Pancreas (tissue), 10 donors: ENCODE results near the gene GJC3. TPM values are rescaled to one million over a fixed set of nuclear protein-coding genes. Genes with fewer than 3 reads are reported as not detected.
A peak's percentile ranks its signal among the peaks of the same experiment; 100 is the strongest.
"Not testable (repeated sequence)": the region's sequence is repeated elsewhere in the genome, so short reads cannot be mapped to it uniquely, and the experiment has no call there.

Source experiments
- ATAC-seq, 4 donors: fragments of 200-7000 bp; cut with Tn5 transposase; one replicate each; pipeline versions ENCODE4 v1.8.0 to v1.9.1; 2020; ENCODE audit warnings: mild to moderate bottlenecking in 4 of 4, moderate library complexity in 4 of 4
- DNase-seq, 6 donors: peaks; one replicate each; pipeline ENCODE4 v3.0.0-alpha.2; 2020
- FAIRE-seq: peaks from 2 replicates; lab custom pipeline; 2012; peaks lifted over from hg19 to GRCh38; lab: Jason Lieb, UNC
- H3K27ac ChIP-seq, 4 donors: fragments of 200-600 bp; sonication (generic); 1 replicate in 3 of 4; 2 replicates in 1 of 4; pipeline versions ENCODE4 v1.5.0 to v1.8.0; 2020
- H3K27me3 ChIP-seq, 4 donors: fragments of 200-600 bp; one replicate each; pipeline ENCODE4 v1.8.0; 2021
- H3K36me3 ChIP-seq, 3 donors: fragments of 200-600 bp; sonication (generic) in 1 of 3; one replicate each; pipeline versions ENCODE4 v1.5.0 to v1.8.0; 2020 to 2021
- H3K4me1 ChIP-seq, 3 donors: fragments of 200-600 bp; one replicate each; pipeline ENCODE4 v1.8.0; 2021
- H3K4me3 ChIP-seq, 4 donors: fragments of 200-600 bp; sonication (generic) in 2 of 4; one replicate each; pipeline versions ENCODE4 v1.5.0 to v1.8.0; 2020 to 2021
- H3K9me3 ChIP-seq, 4 donors: fragments of 200-600 bp; one replicate each; pipeline ENCODE4 v1.8.0; 2021
- CTCF ChIP-seq, 4 donors: fragments of 200-600 bp; sonication (generic) in 3 of 4; IDR thresholded peaks; one replicate each; pipeline versions ENCODE4 v1.5.0 to v1.8.0; 2021; ENCODE audit warnings: antibody characterized with exemption in 4 of 4
- WGBS, 2 donors: extraction: QIAGEN DNeasy Blood & Tissue Kit; methylation state at CpG; one replicate each; pipeline ENCODE4 v1.1.7; 2013; 5-methylcytosine and 5-hydroxymethylcytosine counted together
- intact Hi-C, 3 donors: fragments of 100-400 bp; cut with DNase I; formaldehyde crosslinking; loops; one replicate each; pipeline versions ENCODE4 v1.11.1 to v1.14.2; 2022
- polyA plus RNA-seq, 2 donors: library from polyadenylated mRNA; stranded (reverse); fragments of 200-250 nt; gene quantifications; one replicate each; pipeline ENCODE4 v1.2.3, GENCODE V29; 2013
- total RNA-seq, 6 donors: library from RNA; stranded (reverse); fragmentation: NEBNext Ultra II Directional in 4 of 6; extraction: Animal tissue kit (Norgen Biotek cat#: 25700) in 4 of 6; gene quantifications; one replicate each; pipeline versions ENCODE4 v1.2.1 to v1.2.4, GENCODE V29; 2021 to 2023
- donor health status: healthy with polysubstance abuse.
- donor health status: DM: no; HTN: no; CAD: no; lungs with moderate emphysema.
- donor health status: DM: no; HTN: no; CAD: no.
- donor health status: control.
- donor health status: control.
- donor health status: Bipolar disorder and iron deficiency.
- donor health status: DM: yes; HTN: yes; CAD: no.
- donor health status: DM: no; HTN: no; CAD: no.
- donor health status: DM: no; HTN: no; CAD: no.
- donor health status: DM: yes; HTN: yes; CAD: no.

Gene GJC3
- 1 to 10 TPM in 4 of 6 donors, under 1 TPM in 2; 0.37 to 8.7 (median 4.7) TPM for total RNA-seq
- polyA plus RNA-seq, result 1 to 10 TPM; 4.2 to 4.6 TPM

DNA sequence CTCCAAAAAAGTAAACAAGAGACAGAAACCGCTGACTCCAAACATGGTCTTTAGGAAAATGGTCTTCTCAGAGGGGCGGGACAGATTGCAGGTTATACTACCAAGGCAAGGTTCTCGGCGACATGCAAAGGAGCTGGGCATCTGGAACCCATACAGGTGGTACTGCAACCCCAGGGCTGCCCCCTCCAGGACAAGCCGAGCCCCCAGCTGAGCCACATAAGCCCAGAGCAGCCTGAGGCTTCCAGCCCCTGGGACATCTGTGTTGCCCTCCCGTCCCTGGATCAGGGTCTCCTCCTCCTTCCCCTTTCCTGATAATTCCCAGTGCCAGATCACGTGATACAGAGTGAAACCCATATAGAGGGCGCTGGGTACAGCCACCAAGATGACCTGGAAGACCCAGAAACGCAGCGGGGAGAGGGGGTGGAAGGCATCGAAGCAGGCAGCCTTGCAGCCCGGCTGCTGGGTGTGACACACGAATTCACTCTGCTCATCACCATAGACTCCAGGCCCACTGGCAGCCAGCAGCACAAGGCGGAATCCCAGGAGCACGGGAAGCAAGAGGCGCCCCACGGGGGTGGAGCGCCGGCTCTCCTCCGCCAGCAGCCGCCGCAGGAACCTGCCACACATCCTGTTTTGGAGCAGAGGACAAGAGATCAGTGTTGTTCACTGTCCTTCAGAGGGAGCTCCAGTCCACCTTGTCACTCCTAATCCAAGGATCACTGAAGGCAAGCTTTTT lies at the start of gene GJC3:
Gene GJC3, minus strand, starts transcription at position 627 of the 736 bp plus-strand sequence. Its CDS starts 0 bp downstream, at position 627.
- Histone ChIP-seq H3K9me3 (no peaks in the 10 kb centered on the region), H3K36me3 (no peaks in the 10 kb centered on the region), H3K4me3 (peak within 1 kb of the TSS in 1 of 4 donors; percentile 29), H3K27ac (no peak within 1 kb of the TSS), H3K27me3 (no peaks in the 10 kb centered on the region), H3K4me1 (no peaks in the 10 kb centered on the region)
- 35 to 40% methylated on average over 22 of the region's 22 CpGs for WGBS, 2 donors
- intact Hi-C loops, result loop anchor here in 1 of 3 donors (10.0 kb wide), 2 partner anchors 56 to 126 kb away; no protein-coding TSS in a partner anchor
- FAIRE-seq (no peak), ATAC-seq (peak; percentile 60 to 93 (median 90)), DNase-seq (peak in 5 of 6 donors; percentile 7 to 65 (median 19))
- no peak for TF ChIP-seq CTCF (IDR thresholded peaks at IDR 0.05)

GRCh38 chr7:99976626-99977025 lies 47.2 kb upstream of the GJC3 start:
- DNase-seq, result no peak
- TF ChIP-seq CTCF (IDR thresholded peaks at IDR 0.05), result no peak
- ATAC-seq, result no peak
- WGBS, 2 donors, result 64 to 76% methylated on average over 13 of the region's 13 CpGs
- no peak for FAIRE-seq
- Histone ChIP-seq H3K4me1 (peaks cover 0 to 11% (median 0%) of the 10 kb centered on the region in 3 donors), H3K27ac (peak overlapping the region in 1 of 4 donors; percentile 83), H3K27me3 (no peaks in the 10 kb centered on the region), H3K4me3 (no peak overlapping the region), H3K9me3 (no peaks in the 10 kb centered on the region), H3K36me3 (peaks cover 0 to under 1% (median 0%) of the 10 kb centered on the region in 3 donors)
- intact Hi-C loops, result no loop called here

DNA sequence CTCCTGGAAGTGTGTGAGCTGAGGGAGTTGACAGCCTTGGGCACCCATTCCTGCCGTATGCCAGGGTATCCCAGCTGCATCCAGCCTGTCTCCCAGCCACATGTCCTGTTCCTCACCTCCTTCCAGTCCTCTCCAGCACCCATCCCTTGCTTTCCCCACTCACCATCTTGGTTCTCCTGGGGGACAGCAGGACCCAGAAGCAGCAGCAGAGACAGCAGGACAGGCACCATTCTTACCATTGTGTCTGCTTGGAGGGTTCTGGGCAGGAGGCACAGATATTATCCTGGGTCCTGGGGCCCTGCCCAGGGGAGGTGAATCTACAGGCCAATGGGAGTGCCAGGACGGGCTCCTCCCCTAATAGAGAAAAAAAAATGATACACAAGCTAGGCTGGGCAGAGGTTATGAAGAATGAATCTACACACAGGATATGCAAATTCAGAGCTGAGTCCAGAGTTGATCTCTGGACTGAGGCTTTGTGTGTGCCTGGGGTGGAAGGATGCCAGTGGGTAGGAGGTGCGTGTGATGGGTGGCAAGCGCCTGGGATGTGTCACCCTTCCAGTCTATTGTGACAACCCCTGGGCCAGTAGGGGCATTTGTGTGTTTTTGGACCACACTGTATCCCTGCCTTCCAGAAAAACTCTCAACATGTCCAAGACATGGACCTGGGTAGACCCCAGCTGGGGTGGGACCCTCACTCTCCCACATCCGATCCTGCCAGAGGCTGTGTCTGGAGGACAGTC lies 46.5 kb upstream of the GJC3 start, which contains the start of gene AZGP1:
Gene AZGP1, minus strand, starts transcription at position 250 of the 740 bp plus-strand sequence. Its CDS starts 11 bp downstream, at position 239.
- intact Hi-C loops, result no loop called here
- TF ChIP-seq CTCF (IDR thresholded peaks at IDR 0.05), result no peak
- no peak for FAIRE-seq
- H3K9me3 ChIP-seq, result no peaks in the 10 kb centered on the region
- ATAC-seq, result peak; percentile 95 to 97 (median 96)
- 24 to 26% methylated on average over 5 of the region's 5 CpGs for WGBS, 2 donors
- peaks cover 0 to 11% (median 0%) of the 10 kb centered on the region in 3 donors for H3K4me1 ChIP-seq
- DNase-seq, result peak; percentile 71 to 89 (median 84)
- H3K27me3 ChIP-seq, result no peaks in the 10 kb centered on the region
- H3K27ac ChIP-seq, result peak within 1 kb of the TSS; percentile 78 to 84 (median 82)
- peak within 1 kb of the TSS; percentile 7 to 46 (median 34) for H3K4me3 ChIP-seq
- H3K36me3 ChIP-seq, result peaks cover 0 to 4% (median 0%) of the 10 kb centered on the region in 3 donors

GRCh38 chr7:99974681-99975080 lies 45.3 kb upstream of the GJC3 start:
- intact Hi-C loops, result no loop called here
- no peak overlapping the region for H3K27ac ChIP-seq
- peaks cover 0 to 11% (median 0%) of the 10 kb centered on the region in 3 donors for H3K4me1 ChIP-seq
- H3K9me3 ChIP-seq, result no peaks in the 10 kb centered on the region
- 32 to 35% methylated on average over 1 of the region's 1 CpG for WGBS, 2 donors
- peaks cover 0 to 4% (median 0%) of the 10 kb centered on the region in 3 donors for H3K36me3 ChIP-seq
- DNase-seq, result no peak
- ATAC-seq, result no peak
- no peak for FAIRE-seq
- peak overlapping the region in 3 of 4 donors; percentile 21 to 46 (median 46) for H3K4me3 ChIP-seq
- no peaks in the 10 kb centered on the region for H3K27me3 ChIP-seq
- TF ChIP-seq CTCF (IDR thresholded peaks at IDR 0.05), result no peak

- FAIRE-seq, result not testable (repeated sequence)
Observed at GRCh38 chr7:99973817-99974216, 44.4 kb upstream of the GJC3 start.

More at GRCh38 chr7:99973817-99974216, 44.4 kb upstream of the GJC3 start:
- Histone ChIP-seq H3K4me1 (peaks cover 0 to 11% (median 0%) of the 10 kb centered on the region in 3 donors), H3K4me3 (peak overlapping the region in 1 of 4 donors; percentile 46)
- H3K27ac ChIP-seq, intact Hi-C loops, H3K27me3 ChIP-seq, ATAC-seq, H3K36me3 ChIP-seq, H3K9me3 ChIP-seq, DNase-seq: not testable (repeated sequence)
- 55 to 61% methylated on average over 7 of the region's 7 CpGs for WGBS, 2 donors
